NCI-H2196 (cell line): ENCODE data around the gene OR5B21.

Experiments used
- DNase-seq: peaks from one replicate; lab custom pipeline; 2025; ENCODE audit not compliant: unreplicated experiment; lab: John Stamatoyannopoulos, UW

OR5B21 gene

GRCh38 chr11:58494101-58494500 lies 13.8 kb downstream of the OR5B21 start:
- DNase-seq: no peak

GRCh38 chr11:58493676-58494075 lies 14.2 kb downstream of the OR5B21 start:
- DNase-seq: no peak

- DNase-seq: no peak
Observed at GRCh38 chr11:58490827-58491226, 17.1 kb downstream of the OR5B21 start.

- DNase-seq: no peak
Observed at GRCh38 chr11:58487170-58487569, 20.7 kb downstream of the OR5B21 start.

- no peak for DNase-seq
Observed at GRCh38 chr11:58485961-58486360, 21.9 kb downstream of the OR5B21 start.

- no peak for DNase-seq
Observed at GRCh38 chr11:58471892-58472291, 36.0 kb downstream of the OR5B21 start.

- no peak for DNase-seq
Observed at GRCh38 chr11:58466293-58466692, 41.6 kb downstream of the OR5B21 start.

- no peak for DNase-seq
Observed at GRCh38 chr11:58465690-58466089, 42.2 kb downstream of the OR5B21 start.
